DMS53 (cell line): ENCODE measurements around the gene ELOVL6.
"Not testable (repeated sequence)": the region's sequence is repeated elsewhere in the genome, so short reads cannot be mapped to it uniquely, and the experiment has no call there.

Experiments used
- DNase-seq: peaks from one replicate; lab custom pipeline; 2025; lab: John Stamatoyannopoulos, UW

ELOVL6 gene

DNA sequence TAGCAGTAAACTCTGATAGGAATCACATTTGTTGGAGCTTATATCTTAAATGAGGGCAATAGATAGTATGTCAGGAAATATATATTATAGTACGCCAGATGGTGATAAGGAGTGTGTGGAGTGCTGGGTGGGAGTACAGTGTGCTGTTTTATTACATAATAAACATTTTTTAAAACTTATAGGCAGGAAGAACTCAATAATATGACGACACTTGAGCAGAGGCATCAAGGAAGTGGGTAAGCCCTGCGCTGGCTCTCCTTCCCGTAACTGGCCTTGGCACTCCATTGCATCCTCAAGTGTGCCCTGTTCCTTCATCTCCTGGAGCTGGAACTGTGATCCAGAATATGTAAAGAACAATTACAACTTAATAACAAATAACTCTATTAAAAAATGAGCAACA lies 123.8 kb downstream of the ELOVL6 start:
- no peak for DNase-seq

GRCh38 chr4:110073053-110073845 lies 125.2 kb downstream of the ELOVL6 start:
- DNase-seq = no peak

- no peak for DNase-seq
Measured at GRCh38 chr4:110071466-110071865, 126.9 kb downstream of the ELOVL6 start.

DNA sequence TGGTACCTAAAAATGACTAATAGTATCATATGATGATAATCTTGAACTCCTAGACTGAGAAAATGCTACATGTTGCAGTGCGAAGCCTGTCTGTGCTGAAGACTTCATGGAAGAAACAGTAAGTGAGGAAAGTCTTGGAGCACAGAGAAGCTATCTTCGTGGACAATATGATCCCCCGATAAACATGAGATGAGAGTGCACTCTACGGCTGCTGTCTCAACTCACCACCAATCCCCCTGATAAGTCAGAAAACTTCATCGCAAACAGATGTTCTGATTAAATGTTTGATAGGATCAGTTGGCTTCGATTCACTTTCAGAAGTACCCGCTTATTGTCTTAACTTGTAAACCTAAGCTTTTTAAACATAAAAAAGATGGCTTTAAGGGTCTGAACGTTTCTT lies 130.2 kb downstream of the ELOVL6 start:
- no peak for DNase-seq

DNA sequence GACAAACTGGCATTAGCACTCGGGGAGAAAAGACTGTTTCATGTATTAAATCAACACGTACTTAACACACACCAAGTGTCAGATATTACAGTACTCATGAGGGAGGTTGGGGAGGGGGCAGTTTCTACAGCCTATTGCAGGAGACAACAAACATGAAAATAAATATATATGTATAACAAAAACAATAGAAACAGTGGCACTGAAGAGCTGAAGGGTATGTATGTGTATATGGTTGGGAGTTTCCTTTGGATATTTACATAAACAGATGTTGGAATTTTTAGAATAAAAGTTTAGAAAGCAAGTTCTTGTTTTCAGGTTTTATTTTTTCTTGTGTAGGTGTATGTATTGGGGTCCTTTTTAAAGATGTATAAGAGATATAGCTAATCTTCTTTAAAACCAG lies 133.5 kb downstream of the ELOVL6 start:
- no peak for DNase-seq

- no peak for DNase-seq
Measured at GRCh38 chr4:110064295-110064694, 134.1 kb downstream of the ELOVL6 start.

GRCh38 chr4:110062166-110062565 lies 136.2 kb downstream of the ELOVL6 start:
- DNase-seq = no peak

DNA sequence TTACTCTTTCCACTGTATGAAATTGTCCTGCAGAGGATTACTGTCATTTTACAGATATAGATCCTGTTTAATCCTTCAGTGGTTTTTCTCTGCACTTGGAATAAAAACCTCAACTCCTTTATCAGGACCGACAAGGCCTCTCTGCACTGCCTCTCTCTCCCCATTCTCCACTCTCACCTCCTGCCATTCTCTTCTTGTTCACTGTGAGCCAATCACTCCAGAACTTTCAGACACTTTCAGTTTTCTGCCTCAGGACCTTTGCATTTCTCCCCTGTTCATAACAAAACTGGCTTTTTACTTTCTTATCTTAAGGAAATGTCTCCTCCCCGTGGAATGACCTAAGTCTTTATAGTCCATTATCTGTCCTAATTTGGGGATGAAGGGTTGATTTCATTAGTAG lies 137.3 kb downstream of the ELOVL6 start:
- no peak for DNase-seq

GRCh38 chr4:110059556-110060191 lies 138.7 kb downstream of the ELOVL6 start:
- peak; percentile 25 for DNase-seq

DNA sequence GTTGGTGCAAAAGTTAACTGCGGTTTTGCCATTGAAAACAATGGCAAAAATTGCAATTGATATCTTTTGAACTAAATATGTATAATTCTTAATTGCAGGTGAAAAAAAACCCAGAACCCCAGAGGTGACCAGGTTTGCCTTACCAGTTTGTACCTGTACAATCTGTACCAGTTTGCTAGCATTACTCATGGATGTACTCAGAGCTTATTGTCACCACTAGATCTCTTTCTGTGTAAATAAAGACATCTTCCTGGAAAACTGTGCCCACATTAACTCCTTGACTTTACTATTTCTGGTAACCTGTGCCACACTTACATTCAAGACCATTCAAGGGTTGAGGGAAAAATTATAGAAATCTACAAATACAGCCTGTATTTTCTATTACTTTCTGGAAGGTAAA lies 139.7 kb downstream of the ELOVL6 start:
- DNase-seq = peak; percentile 50

GRCh38 chr4:110055158-110055768 lies 143.2 kb downstream of the ELOVL6 start:
- DNase-seq = peak; percentile 34

GRCh38 chr4:110049951-110050925 lies 148.2 kb downstream of the ELOVL6 start:
- DNase-seq = peak; percentile 50

- DNase-seq = no peak
Measured at GRCh38 chr4:110046588-110047049, 151.8 kb downstream of the ELOVL6 start.

DNA sequence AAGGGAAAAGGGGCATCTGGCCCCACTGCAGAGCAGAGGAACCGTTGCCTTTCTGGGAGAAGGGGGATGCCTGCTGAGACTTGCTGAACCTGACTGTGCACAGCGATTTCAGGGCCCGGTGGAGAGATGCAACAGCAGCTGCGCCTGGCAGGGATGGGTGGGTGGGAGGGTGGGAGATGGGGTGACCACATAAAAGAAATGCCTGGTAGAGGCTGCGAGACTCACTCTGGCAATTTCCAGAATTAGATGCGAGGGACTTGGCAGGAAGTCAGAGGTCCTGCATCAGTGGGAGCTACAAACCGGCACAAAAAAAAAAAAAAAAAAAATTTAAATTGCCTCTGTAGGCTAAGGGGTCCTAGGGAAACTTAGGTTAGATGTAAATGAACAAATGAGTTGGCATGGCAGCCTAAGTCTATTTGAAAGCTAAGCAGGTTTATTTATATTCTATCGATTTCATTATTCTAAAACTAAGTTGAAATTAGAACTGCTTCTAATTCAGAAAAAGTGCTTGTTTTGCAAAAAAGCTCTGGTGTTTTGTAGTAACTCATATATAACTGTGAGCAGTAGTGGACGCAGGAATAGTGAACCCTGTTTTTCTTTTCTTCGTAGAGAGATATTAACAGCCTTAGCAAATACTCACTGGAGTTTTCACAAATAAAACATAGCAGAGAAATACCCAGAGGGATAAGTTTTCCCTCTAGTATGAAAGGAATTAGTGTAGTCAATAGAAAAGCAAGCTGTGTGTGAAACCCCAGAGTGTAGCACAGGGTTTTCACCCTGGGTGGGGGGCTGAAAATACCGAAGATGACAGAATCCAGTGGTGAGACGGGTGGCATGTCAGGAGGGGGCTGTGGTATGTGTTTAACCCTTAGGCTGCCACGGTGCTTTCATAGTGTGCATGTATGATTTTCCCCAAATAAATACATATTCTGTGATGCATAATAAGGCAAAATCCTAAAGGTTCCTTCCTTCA lies 155.6 kb downstream of the ELOVL6 start:
- no peak for DNase-seq

DNA sequence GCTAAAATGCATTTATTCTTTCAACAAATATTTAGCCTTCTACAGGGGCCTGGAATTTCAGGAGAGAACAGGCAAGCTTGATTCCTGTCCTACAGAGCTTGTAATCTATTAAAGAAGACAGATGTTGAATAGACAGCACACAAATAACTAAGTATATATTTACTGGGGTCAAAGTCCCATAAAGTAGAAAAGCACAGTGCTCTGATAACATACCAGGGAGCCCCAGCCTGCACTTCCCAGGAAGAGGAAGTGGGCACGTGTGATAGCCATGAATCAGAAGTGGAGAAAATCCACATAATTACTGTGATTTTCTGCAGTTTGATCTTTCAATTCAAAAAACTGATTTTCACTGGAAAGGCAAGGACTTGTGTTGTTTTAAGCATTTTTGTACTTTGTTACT lies 156.7 kb downstream of the ELOVL6 start:
- DNase-seq = no peak

GRCh38 chr4:110039164-110039563 lies 159.3 kb downstream of the ELOVL6 start:
- DNase-seq = not testable (repeated sequence)

- no peak for DNase-seq
Measured at GRCh38 chr4:110034026-110034393, 164.4 kb downstream of the ELOVL6 start.

DNA sequence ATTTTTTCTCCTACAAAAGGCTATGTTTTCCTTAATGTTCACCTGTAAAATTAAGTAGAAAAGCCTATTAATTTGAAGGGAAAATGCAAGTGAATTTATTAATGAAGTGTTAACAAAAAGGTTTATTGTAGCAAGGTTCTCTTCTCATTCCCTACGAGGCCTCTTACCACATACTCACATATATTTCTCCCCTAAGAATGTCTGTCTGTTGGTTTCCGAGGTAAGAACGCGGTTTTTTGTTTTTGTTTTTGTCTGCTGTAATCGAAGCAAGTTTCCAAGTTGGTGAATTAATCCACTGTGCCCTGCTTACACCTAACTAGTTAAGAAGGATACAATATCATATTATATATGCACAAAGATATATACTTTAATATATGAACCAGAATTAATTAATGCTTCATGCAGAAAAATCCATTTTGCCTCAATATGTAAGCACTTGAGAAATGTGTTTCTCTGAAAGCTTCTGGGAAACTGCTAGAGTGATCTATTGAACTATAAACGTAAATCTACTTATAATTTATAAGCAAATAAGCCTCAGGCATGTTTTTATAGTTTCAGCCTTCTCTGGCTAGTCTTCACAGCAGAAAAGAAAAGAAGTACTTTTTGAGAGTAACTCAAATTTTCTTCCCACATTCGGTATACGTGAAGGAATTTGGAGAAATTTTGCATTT lies 164.9 kb downstream of the ELOVL6 start:
- no peak for DNase-seq

- DNase-seq = no peak
Measured at GRCh38 chr4:110032603-110033002, 165.8 kb downstream of the ELOVL6 start.

GRCh38 chr4:110025718-110026117 lies 172.7 kb downstream of the ELOVL6 start:
- DNase-seq = no peak
